GM18861 (cell line): ENCODE results near the gene SIK2.
"Not testable (repeated sequence)": the region's sequence is repeated elsewhere in the genome, so short reads cannot be mapped to it uniquely, and the experiment has no call there.

ENCODE experiments used
- ATAC-seq: cut with Tn5 transposase; IDR thresholded peaks from one replicate; pipeline ENCODE4 v1.9.1; 2021; ENCODE audit not compliant: unreplicated experiment

Gene SIK2

DNA sequence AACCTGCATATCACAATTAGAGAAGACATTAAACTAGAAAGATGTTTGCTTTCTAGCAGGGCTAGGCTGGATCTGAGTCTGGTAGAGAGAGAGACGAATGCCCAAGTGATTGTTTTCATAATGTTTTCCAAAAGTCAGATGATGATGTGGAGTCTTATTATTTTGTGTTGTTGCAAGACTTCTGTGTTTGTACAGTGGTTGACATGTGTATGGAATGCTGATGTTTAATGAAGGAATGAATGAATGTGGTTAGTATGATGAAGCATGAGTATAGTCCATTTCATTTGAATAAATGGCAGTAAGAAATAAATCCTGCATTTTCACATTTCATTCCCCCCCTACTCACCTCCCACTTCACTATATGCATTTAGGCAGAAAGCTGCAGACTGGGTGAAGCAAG lies 94.3 kb downstream of the SIK2 start:
- no peak for ATAC-seq

DNA sequence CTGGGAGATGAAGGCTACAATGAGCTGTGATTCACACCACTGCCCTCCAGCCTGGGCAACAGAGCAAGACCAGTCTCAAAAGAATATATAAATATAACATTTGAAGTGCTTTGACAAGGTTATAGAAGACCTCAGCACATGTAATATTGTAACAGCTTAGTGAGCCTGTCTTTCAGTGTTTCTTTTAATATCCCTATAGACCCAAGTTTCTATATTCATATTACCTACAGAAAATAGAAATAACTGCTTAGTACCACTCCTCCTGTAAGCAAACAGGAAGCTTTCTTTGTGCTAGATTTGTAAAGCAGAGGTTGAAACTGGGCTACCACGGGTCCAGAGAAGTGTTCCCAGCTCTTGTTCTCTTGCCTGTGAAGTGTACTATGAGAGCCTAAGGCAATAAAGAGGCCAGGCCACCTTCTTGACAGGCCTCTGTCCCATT lies 95.7 kb downstream of the SIK2 start:
- ATAC-seq = peak; percentile 71

DNA sequence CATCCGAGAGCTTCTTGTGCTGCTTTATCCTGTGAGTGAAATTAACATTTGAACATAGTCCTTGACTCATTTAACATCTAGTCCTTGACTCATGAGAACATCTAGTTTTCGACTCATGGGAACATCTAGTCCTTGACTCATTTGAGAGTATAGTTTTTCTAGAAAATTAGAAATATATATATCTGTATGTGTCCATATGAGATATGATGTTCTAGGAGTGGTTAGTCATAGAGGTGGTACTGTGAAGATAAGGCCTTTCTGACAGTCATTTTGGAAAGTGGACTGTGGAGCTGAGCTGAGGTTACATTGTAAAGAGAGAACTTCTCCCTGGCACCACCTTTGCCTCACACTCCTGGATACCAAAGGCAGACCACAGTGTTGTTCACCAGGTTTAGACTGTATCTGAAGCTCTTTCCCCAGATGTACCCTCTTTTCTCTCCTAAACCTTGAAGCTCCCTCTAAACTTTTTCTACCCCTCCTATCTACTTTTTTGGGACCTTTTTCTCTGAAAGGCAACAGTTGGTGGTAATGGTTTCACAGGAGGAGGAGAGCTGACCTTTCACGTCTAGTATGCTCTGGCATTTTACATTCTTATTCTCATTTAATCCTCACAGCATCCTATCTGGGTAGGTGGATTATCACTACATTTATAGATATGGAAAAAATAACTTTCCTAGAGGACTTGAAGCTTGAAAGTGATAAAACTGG lies 96.8 kb downstream of the SIK2 start:
- no peak for ATAC-seq

DNA sequence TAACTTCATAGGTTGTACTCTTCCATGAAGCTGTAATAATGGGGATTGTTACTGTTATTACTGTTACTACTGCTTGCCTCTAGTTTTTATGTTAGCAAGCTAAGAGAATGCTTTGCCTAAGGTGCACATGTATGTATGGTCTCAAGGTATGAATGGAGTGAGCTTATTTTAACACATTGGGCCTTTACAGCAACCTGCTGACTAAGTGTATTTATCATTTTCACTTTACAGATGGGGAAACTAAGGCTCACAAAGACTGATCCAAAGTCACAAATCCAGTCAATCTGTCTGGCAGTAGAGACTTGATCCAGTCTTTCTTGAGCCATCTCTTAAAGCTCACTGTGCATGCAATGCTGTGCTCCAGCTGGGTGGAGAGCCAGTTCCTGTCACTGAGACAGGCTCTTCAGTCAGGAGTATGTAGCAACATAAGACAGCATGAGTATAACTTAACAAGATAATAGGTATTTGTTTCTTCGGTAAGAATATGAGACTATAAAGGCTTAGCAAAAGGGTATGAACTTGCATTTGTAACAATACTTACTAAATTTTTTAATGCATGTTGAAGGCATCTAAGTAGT lies 97.4 kb downstream of the SIK2 start:
- no peak for ATAC-seq

DNA sequence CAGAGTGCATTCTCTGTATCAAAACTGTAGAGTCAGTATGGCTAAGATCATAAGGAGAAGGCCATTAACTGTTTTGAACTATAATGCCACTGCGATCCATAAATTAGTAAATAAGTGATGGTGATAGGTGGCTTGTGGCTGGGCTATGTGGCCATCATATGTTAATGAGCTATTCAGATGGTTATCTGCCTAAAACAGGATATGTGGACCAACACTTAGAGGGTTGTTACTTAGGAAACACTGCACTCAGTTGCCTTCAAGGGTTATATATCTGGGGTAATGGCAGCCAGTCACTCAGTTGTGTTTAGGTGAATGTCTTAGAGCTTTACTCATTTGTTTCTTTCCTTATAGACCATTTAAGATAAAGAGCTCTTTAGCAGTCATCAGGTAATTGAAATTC lies 97.9 kb downstream of the SIK2 start:
- no peak for ATAC-seq

DNA sequence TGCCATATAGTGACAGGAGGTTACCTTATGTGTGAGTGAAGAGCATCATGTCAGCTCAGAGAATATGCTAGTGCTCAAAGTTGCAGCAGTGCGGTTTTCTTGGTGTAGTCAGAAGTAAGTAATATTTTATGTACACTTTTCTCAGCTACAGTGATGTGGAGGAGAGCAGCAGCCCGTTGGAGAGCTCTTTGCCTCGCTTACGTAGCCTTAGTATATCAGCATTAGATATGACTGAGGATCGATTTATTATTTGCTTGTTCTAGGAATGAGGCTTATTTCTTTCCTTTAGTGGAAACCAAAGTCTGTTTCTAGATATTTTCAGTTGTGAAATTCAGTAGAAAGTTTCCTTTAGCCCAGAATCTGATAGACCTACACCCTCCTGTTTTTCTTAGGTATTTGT lies 100.4 kb downstream of the SIK2 start:
- no peak for ATAC-seq

DNA sequence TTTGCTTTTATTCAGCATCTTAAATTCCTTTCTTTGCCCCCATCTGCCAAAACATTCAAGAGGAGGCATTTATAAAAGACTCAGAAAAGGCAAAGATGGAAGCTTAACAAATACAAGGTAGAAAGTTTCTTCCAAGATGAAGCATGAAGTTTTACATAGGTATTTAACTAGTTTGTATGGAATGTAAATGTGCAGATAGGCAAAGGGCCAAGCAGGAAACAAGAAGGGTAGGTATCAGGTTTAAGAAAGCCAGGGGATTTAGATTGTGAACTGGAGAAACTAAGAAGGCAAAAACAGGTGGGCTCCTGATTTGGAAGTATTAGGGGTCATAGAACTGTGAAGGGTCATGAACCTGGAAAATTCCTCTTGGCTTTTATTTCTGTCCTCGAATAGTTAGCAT lies 101.3 kb downstream of the SIK2 start:
- ATAC-seq = no peak

DNA sequence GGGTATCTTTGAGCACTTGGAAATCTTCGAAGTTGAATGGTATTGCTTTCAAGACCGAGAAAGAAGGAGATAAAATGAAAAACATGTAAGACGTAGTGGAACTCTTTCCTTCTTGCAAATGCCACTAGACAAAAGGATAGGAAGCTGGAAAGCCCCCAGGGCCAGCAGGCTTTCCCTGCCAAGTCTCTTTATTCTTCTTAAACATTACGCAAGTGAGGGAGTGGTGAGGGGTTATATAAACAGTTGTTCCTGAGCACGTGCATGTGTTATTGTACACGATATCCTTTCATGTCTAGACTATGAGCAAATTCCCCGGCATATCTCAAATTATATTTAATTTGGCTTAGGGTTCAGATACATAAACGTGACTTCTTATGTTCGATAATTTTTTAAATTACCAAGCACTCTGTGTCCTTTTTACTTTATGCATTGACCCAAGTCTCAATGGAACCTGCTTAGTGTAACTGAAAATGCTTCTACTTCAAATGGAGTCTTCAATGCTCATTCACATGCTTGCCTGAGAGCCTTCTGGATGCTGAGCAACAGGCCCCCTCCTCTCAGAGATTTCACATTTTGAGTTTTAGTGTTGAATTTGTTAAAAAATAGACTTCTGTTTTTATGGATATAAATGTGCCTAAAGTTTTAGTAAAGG lies 104.9 kb downstream of the SIK2 start:
- no peak for ATAC-seq

DNA sequence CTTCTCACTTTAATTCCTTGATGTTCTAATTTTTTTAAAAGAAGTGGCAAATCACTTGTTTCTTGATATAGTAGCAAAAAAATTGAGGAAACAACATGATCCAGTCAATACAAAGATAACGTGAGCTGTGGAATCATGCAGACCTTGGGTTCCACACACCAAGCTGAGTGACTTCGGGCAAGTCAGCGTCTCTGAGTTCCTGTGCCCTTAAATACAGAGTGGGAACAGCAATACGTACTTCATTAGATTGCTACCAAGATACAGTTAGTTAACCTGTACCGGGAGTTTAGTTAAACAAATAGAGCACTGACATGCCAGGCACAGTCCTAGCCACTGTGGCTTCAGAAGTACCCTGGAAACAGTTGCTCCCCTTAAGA lies 105.4 kb downstream of the SIK2 start:
- ATAC-seq = no peak

DNA sequence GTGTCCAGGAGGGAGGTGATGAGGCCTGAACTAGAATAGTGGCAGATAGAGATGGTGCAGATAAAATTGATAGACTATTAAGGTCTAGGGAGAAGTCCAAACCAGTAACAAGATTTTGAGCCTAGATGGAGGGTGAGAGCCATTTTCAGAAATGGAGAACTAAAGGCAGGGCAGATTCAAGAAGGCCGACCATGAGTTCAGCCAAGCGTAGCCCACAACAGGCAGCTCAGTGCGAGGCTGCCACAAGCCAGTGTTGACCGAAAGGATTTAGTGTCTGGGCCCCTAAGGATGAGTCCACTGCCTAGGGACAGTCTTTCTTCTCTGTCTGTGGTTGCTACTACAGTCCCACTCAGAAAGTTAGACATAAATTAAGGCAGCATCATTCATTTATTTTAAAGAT lies 112.3 kb downstream of the SIK2 start:
- no peak for ATAC-seq

DNA sequence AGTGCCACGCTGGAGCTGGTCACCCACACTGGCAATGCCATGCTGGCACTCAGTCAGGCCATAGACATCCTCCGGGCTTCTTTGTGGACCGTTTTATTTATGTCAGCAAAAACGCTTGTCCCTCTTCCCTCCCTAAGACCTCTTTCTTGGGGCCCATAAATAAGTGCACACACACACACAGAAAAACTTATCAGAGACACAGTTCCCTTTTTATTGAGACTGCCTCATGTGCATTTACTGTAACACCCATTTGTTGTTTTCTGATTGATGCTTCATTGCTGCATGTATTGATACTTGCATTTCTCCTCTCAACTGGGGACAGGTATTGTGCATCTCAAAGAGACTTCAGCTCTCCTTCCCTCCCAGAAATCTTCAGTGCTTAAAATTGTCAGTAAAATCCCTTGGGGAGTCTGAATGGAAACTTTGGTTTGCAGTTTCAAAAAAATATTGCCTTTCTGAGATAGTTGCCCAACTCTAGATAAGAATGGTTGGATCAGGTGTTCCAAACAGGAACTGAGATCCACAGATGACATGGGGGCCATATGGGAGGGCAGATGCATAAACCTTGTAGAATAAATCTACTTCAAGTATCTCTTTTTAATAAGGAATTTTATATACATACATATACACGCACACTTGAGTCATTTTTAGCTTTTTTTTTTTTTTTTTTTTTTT lies 113.0 kb downstream of the SIK2 start:
- no peak for ATAC-seq

DNA sequence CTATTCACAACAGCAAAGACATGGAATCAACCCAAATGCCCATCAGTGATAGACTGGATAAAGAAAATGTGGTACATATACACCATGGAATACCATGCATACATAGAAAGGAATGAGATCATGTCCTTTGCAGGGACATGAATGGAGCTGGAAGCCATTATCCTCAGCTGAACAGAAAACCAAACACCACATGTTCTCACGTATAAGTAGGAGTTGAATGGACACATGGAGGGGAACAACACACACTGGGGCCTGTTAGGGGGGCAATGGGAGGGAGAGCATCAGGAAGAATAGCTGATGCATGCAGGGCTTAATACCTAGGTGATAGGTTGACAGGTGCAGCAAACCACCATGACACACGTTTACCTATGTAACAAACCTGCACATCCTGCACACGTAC lies 115.4 kb downstream of the SIK2 start:
- ATAC-seq = not testable (repeated sequence)

DNA sequence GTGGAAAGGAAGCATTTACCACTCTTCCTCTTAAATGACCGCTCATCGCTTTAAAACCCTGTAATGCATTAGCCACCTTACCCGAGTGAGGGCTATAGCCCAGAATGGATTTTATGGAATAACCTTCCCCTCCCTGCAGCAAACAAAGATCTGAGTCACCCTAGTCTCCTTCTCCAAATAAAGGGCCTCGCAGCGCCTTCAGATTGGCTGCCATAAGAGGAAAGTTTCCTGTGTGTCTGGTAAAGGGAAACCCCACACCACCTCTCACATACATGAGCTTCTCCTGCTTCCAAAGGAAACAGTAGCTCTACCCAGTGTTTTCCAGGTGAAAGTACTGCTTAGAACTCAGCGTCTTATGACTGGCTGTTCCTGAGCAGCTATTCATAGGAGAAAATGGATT lies 116.2 kb downstream of the SIK2 start:
- no peak for ATAC-seq

DNA sequence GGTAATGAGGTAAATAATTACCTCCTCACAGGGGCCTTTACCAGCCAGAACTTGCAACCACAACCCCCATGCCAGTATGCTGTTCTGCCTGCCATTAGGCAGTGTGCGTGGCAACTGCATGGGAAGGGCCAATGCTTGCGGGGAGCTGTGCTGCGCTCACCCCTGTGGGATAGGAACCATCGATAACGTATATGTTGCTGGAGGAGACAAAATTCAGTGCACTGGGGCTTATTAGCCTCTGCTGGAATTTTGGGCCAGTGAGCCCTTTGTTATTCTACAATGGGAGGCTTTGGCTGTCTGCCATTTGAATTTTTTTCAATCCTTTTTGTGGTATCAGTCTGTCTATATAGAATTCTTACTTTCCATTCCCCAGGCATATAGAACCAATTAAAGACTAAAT lies 116.6 kb downstream of the SIK2 start:
- no peak for ATAC-seq

DNA sequence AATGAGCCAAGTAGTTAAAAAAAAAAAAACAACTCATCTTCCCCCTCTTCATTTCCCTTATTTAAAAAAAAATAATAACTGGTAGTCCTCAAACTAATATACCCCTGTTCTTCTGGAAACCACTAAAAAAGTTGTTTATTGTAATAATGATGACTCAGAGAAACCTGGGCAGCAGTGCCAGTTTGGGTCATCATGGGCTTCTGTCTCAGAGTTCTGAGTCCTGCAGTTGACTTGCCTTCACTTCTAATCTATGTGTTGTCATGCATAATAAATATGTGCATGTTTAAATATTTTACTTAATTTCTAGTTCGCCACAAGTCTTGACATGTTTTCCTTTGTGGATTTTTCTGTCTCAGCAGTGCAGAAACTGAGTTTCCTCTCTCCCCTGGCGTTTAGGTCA lies 117.1 kb downstream of the SIK2 start:
- no peak for ATAC-seq

DNA sequence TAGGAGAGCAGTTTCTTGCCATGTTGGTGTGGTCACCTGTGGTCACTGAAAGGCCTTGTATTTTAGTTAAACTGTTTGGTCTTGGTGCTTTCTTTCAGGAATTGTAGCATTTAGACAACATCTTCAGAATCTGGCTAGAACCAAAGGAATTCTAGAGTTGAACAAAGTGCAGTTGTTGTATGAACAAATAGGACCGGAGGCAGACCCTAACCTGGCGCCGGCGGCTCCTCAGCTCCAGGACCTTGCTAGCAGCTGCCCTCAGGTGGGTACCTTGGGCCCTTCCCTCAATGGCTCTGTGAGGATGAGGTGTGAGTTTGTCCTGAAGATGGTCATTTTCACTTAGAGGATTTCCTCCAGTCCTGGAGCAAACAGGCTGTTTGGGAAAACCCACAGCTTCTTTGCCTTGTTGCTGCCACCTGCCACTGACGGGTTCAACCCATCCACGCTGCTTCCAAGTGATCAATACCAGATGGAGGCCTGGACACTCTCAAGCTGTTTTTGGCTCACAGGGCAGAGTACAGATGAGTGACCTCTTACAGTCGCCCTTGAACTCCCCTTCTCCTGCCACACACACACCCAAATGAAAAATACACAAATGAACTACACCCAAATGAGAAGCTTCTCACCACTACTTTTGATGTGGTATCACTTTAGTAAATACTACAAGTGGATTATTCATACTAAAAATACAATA lies 118.7 kb downstream of the SIK2 start:
- ATAC-seq = no peak

DNA sequence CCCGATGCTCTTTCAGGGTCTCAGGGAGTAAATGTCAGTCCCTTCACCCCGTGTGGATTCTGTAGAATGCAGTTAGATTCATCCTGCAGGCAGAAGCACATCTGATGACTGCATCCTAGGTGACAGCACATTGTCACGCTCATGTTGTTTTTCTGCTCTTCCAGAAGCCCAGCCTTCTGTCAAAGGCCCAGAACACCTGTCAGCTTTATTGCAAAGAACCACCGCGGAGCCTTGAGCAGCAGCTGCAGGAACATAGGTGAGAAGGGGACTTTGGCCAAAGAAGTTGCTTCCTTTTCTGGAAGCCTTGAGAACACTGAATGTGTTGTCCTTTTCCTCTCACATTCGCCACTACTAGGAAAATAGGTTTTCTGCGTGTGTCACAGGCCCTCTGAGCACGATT lies 120.3 kb downstream of the SIK2 start:
- ATAC-seq = no peak

DNA sequence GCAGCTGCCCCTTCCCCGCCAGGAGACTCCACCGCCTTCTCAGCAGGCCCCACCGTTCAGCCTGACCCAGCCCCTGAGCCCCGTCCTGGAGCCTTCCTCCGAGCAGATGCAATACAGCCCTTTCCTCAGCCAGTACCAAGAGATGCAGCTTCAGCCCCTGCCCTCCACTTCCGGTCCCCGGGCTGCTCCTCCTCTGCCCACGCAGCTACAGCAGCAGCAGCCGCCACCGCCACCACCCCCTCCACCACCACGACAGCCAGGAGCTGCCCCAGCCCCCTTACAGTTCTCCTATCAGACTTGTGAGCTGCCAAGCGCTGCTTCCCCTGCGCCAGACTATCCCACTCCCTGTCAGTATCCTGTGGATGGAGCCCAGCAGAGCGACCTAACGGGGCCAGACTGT lies 121.3 kb downstream of the SIK2 start:
- ATAC-seq = no peak

DNA sequence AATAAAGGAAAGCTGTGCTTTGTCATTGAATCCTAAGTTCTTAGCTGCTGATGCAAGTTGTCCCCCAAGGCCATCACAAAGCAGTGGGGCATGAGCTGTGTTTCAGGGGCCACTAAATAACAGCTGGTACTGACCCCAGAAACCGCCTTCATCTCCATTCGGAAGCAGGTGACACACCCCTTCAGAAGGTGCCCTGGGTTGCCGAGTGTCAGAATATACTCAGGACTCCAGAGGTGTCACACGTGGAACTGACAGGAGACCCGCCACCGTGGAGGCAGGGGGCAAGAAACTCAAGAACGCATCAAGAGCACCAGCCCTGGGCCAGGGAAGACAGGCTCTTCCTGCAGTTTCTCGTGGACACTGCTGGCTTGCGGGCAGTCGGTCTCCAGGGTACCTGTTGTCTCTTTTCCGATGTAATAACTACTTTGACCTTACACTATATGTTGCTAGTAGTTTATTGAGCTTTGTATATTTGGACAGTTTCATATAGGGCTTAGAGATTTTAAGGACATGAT lies 122.4 kb downstream of the SIK2 start:
- no peak for ATAC-seq

DNA sequence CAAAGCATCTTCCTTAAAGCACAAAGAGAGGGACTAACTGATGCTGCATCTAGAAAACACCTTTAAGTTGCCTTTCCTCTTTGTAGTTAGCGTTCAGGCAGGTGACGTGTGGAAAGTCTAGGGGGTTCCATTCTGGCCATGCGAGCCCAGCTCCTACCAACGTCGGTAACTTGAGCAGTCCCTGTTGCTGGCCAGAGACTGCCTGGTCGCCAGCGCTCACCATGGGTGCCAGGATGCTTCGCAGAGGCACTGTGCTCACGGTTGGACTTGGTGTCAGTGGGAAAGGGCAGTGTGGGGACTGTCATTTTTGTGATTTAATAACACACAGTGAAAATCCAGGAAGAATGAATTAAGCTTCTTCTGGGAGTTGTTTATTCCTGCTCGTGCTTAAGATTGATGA lies 123.4 kb downstream of the SIK2 start:
- ATAC-seq = no peak

DNA sequence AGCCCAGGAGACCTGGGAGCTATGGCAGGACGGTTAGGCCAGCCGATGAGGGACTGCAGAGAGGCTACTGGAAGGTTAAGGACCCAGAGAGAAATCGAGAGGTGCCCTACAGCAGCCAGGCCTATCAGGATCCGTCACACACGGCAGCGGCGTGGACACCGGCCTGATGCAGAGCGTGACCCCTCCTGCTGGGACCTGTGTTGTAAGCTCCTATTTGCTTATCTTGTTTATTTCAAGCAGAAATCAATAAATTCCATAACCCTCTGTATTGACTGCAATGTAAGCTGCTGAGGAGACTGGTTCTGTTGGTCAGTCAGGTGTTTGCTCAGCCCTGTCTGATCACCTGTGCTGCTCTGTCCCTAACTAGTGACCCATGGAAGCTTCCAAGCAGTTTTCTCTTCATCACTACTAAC lies 124.1 kb downstream of the SIK2 start:
- no peak for ATAC-seq
